Stimulated activated CD4-positive, alpha-beta T cell treated with anti-CD3 and anti-CD28 coated beads, Interleukin-15, amount 100 ng/mL, for 1 hour (primary cell): ENCODE data around the gene MARCO.
"Not testable (repeated sequence)": the region's sequence is repeated elsewhere in the genome, so short reads cannot be mapped to it uniquely, and the experiment has no call there.

Experiments used
- DNase-seq, 2 donors: peaks; one replicate each; pipeline ENCODE4 v3.0.0-alpha.2; 2020; ENCODE audit warnings: low read depth in 1 of 2, low spot score in 1 of 2

Gene MARCO

DNA sequence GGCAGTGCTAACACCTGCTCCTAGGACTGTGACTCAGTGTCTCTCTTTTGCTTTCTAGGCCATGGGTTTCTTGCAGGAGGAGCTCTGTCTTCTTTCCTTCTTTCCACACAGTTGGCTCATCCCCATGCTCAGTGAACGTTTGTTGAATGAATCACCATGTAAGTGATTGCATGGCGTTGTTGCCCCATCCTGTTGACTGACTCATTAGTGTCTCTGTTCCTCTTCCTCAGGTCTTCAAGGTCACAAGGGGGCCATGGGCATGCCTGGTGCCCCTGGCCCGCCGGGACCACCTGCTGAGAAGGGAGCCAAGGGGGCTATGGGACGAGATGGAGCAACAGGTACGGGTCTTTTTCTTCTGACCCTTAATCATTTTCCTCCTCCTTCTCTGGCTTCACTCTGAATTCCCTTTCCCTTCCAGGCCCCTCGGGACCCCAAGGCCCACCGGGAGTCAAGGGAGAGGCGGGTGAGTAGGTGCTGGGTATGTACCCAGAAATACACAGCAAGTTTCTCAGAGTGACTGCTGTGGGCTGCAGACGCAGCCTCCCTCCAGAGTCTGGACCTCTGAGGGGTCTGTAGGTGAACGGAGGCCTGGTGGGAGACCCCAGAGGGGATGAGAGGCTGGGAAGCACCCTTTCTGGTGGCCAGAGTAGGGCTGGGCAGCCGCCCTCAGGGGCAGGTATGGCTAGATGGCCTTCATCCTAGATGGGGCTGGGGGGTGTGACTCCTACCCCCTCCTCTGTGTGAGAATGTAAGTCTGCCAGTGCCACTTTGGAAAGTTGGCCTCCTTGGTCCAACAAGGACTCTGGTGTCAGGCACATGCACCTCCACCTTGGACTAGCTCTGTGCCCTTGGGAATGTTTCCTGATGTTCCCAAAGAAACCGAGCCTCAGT is 32.4 kb downstream of the MARCO start:
- DNase-seq, result no peak

- no peak for DNase-seq
Observed at GRCh38 chr2:118975133-118975532, 33.1 kb downstream of the MARCO start.

DNA sequence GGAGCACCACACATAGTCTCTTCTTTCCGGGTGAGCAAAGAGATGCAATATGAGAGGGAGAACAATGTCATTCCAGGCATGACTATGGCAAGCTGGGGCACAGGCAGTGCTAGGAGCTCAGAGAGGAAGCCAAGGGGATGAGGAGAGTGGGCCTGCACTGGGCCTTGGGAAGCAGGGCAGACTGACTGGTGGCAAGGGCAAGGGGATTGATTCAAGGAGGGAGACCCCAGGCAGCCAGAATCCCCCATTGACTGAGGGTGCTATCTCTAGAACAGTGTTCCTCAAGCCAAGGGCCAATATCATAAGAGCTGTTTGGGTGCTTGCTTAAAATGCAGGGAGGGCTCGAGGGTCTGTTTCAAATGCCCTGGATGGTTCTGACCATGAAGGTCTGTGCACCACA is 36.1 kb downstream of the MARCO start:
- DNase-seq, result no peak

DNA sequence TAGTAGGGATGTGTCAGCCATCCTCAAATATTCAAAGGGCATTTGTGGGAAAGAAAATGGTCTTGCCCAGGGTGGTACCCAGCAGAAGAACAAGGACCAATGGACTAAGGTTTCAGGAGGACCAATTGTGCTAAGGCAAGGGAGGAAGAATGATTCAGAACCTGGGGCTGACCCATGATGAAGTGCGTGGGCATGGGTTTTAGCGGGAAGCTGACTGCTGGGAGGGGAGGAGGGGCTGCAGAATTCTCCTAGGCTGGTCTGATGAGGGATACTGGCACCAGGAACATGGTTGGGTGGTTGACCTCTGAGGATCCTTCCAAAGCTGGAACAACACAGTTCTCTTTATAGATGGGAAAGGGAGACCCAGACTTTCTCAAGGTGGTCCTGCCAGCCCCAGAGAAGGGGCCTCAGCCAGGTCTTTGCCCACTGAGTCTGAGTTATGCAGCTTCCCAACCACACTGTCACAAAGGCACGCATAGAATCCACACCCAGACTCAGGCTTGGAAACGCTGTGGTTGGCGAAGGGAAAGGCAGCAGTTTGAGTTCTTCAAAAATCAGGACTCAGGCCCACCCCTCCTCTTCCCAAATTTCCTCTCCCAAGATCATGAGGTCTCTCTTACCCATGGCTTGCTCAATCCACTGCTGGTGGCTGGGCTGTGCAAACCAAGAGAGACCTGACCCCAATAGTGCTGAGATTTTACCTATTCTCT is 37.3 kb downstream of the MARCO start:
- no peak for DNase-seq

GRCh38 chr2:118980022-118980421 is 38.0 kb downstream of the MARCO start:
- no peak for DNase-seq

DNA sequence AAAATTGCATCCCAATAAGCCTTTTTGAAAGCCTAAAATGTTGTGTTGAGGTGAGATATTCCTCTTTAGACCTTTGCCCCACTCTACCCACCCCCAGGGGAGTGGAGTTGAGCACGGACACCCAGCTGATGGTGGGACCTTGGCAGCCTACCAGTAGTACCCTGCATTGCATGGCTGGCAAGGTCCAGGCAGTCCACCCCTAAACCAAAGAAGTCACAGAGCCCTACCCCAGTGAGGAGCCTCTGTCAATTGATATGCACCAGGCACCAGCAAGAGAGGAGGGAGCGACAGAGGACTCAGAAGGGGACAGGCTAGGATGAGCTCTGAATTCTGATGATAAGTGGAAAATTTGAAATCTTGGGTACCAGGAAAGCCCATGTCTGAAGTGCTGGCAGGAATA is 38.6 kb downstream of the MARCO start:
- no peak for DNase-seq

GRCh38 chr2:118981632-118982031 is 39.6 kb downstream of the MARCO start:
- DNase-seq, result no peak

DNA sequence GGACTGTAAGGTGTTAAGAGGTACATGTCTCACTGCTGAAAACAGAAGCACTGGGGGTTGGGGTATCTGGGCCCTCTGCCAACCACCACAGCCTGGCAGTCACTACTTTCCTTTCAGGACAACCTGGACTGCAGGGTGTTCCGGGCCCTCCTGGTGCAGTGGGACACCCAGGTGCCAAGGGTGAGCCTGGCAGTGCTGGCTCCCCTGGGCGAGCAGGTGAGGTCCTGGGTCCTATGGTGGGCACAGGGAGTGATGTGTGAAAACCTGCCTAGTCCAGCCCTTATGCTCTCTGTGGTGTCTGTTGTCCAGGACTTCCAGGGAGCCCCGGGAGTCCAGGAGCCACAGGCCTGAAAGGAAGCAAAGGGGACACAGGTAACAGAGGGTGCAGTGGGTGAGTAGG is 40.0 kb downstream of the MARCO start:
- no peak for DNase-seq

DNA sequence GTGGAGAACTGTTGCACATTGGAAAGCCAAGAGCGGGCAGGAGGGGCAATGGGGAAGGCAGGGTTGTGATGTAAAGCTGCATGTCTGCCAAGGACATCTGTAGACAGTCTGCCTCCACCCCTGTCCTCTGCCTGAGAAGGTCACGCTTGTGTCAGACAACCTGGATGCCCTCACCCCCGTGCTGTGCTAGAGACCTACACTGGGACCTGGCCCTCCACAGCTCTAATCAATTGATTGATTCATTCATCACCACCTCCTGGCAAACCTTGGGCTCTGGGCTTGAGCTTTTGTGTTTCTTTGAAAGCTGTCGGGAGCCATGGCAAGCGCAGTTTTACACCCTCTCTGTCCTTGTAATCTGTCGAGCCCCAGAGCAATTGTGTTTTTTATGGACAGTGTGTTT is 41.1 kb downstream of the MARCO start:
- no peak for DNase-seq

GRCh38 chr2:118983915-118984314 is 41.9 kb downstream of the MARCO start:
- no peak for DNase-seq

DNA sequence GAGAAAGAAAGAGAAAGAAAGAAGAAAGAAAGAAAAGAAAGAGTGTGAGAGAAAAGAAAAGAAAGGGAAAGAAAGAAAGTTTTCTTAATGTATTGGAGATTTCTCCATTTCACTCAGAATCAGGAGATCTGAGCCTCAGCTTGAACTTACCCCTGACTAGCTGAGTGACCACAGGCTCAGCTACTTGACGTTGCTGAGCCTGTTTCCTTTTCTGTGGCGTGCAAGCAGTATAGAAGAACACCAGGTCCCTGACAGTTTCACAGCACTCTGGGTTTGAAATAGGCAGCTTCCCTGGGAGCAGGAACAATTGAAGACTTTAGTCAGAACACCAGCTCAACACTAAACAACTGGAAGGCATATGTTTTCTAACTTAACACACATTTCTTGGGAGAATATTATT is 44.7 kb downstream of the MARCO start:
- DNase-seq, result no peak

DNA sequence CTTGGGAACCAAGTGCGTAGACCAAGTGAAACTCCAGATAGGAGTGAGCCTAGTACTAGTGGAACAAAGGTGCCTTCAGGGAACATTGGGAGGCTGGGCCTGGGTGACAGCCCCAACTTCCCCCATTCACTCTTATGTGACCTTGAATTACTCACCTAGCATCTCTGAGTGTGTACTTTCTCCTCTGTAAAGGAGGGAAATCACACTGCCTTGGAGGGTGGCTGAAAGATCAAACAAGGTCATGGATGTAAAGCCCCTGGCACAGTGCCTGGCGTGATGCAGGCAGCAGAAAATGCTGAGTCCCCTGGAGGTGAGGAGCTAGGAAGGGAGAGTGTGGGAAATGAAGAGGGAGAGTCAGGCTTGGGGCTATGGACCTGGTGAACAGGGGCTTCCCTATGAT is 45.9 kb downstream of the MARCO start:
- DNase-seq, result no peak

DNA sequence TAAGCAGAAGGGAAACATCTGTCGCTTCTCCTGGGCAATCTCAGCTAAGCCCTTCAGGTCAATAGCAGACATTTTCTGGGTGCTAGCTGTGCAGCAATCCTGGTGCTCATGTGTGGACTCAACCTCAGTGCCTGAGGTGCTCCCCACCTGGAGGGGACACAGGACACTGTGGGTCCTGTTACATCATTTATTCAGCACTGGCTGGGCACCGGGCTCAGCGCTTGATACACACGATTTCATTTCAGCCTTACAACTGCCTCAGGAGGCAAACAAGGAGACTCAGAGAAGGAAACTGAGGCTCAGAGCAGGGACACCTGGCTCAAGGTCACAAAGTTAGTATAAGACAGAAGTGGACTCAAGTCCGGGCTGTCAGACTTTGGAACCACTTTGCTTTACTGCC is 46.7 kb downstream of the MARCO start:
- no peak for DNase-seq

DNA sequence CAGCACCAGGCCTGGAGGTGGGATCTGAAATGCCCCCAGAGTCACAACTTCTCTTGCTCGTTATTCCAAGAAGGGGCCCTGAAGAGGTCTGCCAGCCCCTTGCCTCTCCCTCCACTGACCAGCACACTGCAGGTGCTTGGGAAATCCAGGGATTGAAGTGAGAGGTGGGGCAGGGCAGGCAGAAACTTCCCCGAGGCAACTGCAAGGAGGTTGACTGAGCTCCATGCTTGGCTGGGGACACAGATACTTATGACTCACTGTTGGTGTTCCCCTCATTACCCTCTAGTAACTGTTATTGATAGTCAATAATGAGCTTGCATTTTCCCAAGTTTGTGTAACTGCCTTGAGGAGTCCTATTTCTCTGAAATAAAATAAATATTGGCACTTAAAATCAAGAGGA is 47.5 kb downstream of the MARCO start:
- DNase-seq, result no peak

GRCh38 chr2:118990757-118991545 is 49.0 kb downstream of the MARCO start:
- DNase-seq, result no peak

GRCh38 chr2:118991554-118991953 is 49.6 kb downstream of the MARCO start:
- no peak for DNase-seq

DNA sequence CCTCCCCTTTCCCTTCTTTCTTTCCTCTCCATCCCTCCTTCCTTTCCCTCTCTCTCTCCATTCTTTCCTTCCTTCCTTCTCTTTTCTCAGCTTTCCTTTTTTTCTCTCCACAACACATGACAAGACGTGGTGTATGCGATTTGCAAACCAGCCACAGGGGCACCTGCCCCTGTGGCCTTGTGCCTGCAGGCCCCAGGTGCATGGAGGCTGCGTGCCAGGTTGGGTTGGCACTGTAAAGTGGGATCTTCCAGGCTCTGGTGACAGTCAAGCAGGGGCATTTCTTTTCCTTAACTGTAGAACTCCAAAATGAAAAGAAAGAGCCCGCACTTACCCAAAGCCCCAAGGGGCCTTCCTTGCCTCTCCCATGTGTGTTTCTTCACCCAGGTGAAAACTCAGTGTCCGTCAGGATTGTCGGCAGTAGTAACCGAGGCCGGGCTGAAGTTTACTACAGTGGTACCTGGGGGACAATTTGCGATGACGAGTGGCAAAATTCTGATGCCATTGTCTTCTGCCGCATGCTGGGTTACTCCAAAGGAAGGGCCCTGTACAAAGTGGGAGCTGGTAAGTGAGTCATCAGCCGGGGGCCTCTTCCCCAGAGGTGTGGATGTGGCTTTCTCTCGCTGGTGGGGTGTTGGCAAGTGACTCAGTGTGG is 50.9 kb downstream of the MARCO start:
- no peak for DNase-seq

- DNase-seq, result no peak
Observed at GRCh38 chr2:118993392-118993752, 51.4 kb downstream of the MARCO start.

DNA sequence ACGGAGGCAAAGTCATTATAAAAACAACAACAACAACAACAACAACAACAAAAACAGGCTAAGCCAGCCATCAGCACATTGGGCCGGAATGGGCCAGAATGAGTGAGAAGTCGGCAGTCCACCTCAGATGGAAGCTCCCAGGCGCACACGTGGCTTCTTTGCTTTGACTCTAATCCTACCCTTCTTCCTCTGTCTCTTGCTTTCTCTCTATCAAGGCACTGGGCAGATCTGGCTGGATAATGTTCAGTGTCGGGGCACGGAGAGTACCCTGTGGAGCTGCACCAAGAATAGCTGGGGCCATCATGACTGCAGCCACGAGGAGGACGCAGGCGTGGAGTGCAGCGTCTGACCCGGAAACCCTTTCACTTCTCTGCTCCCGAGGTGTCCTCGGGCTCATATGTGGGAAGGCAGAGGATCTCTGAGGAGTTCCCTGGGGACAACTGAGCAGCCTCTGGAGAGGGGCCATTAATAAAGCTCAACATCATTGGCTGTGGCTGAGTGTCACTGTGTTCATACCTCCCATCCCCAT is 52.2 kb downstream of the MARCO start:
- DNase-seq, result no peak

DNA sequence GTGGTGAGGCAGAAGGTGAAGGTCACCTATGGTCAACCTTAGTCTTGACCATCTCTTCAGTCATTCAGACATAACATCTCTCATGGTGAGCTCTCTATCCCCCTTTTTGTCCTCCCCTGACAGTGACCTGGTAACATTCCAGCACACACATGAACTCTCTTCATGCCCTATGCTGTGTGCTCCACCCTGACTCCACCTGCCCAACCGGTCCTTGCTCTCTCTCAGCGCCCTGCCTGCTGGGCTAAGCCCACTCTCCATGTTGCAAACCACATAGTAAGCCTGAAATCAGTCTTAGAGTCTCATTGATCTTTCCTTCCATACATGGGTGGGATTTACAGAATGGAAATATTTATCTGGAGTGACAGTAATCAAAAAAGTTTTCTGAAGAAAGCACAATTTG is 52.8 kb downstream of the MARCO start:
- DNase-seq, result no peak

GRCh38 chr2:119003856-119004255 is 61.9 kb downstream of the MARCO start:
- DNase-seq, result not testable (repeated sequence)
